T-cell (primary cell): ENCODE data around the gene LIN28A. TPM values are rescaled to one million over a fixed set of nuclear protein-coding genes. Genes with fewer than 3 reads are reported as not detected.
"Not testable (repeated sequence)": the region's sequence is repeated elsewhere in the genome, so short reads cannot be mapped to it uniquely, and the experiment has no call there.

Experiments used
- ATAC-seq, 4 experiments: fragments of 200-7000 bp in 3 of 4; fragments of 150-1000 bp in 1 of 4; cut with Tn5 transposase; replicated peaks in 1 of 4; 1 replicate in 3 of 4; 2 replicates in 1 of 4; pipeline ENCODE4 v1.10.0; 2021; ENCODE audit warnings: moderate library complexity in 3 of 4, mild to moderate bottlenecking in 2 of 4, moderate number of reproducible peaks in 1 of 4
- CTCF ChIA-PET, 2 donors: fragments of 300-600 bp; sonication (Branson Sonifier 250); formaldehyde crosslinking; loops; one replicate each; lab custom pipeline; 2022; ENCODE audit warnings: antibody characterized with exemption in 2 of 2; lab: Charles Lee
- POLR2A ChIA-PET, 2 donors: fragments of 300-600 bp; sonication (Branson Sonifier 250); formaldehyde crosslinking; loops; one replicate each; lab custom pipeline; 2022; ENCODE audit warnings: antibody characterized with exemption in 2 of 2; lab: Charles Lee
- DNase-seq, 35 experiments: peaks; one replicate each; pipeline versions ENCODE4 v3.0.0 to v3.0.0-alpha.2; 2013 to 2023
- H3K27ac ChIP-seq: one replicate; pipeline ENCODE4 v1.5.1; 2013; ENCODE audit warnings: low read length
- H3K27me3 ChIP-seq, 2 experiments: replicated peaks in 1 of 2; 1 replicate in 1 of 2; 2 replicates in 1 of 2; pipeline versions ENCODE4 v1.6.1 to v1.7.0; 2013; ENCODE audit warnings: low read length in 1 of 2, mixed read lengths in 1 of 2; ENCODE audit not compliant: control insufficient read depth in 2 of 2, insufficient read depth in 2 of 2; ENCODE audit errors: extremely low read depth in 1 of 2
- H3K36me3 ChIP-seq, 2 donors: 1 replicate in 1 of 2; 2 replicates in 1 of 2; pipeline versions ENCODE4 v1.6.1 to v1.7.0; 2013; ENCODE audit warnings: low read length in 1 of 2; ENCODE audit not compliant: control insufficient read depth in 2 of 2, insufficient read depth in 1 of 2; ENCODE audit errors: extremely low read depth in 1 of 2
- H3K4me1 ChIP-seq, 2 experiments: 1 replicate in 1 of 2; 2 replicates in 1 of 2; pipeline versions ENCODE4 v1.6.1 to v1.7.0; 2013; ENCODE audit warnings: low read length in 2 of 2, mixed read lengths in 1 of 2; ENCODE audit not compliant: insufficient read depth in 2 of 2, control insufficient read depth in 1 of 2; ENCODE audit errors: extremely low read depth in 1 of 2
- H3K4me3 ChIP-seq, 2 donors: 1 replicate in 1 of 2; 2 replicates in 1 of 2; pipeline versions ENCODE4 v1.5.1 to v1.7.0; 2013; ENCODE audit warnings: mild to moderate bottlenecking in 2 of 2, low read length in 1 of 2, moderate library complexity in 1 of 2; ENCODE audit not compliant: control insufficient read depth in 1 of 2; ENCODE audit errors: extremely low read depth in 1 of 2
- H3K9me3 ChIP-seq: 2 replicates; pipeline ENCODE4 v1.7.0; 2013
- H3K27ac Mint-ChIP-seq, 2 donors: one replicate each; pipeline ENCODE4 v1.8.0; 2020 to 2021; ENCODE audit warnings: mild to moderate bottlenecking in 2 of 2, mixed read lengths in 2 of 2
- H3K27me3 Mint-ChIP-seq, 2 donors: one replicate each; pipeline ENCODE4 v1.8.0; 2021 to 2022; ENCODE audit warnings: mixed read lengths in 2 of 2
- H3K36me3 Mint-ChIP-seq: one replicate; pipeline ENCODE4 v1.8.0; 2021; ENCODE audit warnings: mixed read lengths
- H3K4me1 Mint-ChIP-seq, 3 donors: one replicate each; pipeline ENCODE4 v1.8.0; 2020 to 2022; ENCODE audit warnings: mixed read lengths in 3 of 3, mild to moderate bottlenecking in 1 of 3
- H3K4me3 Mint-ChIP-seq, 3 donors: one replicate each; pipeline ENCODE4 v1.8.0; 2020 to 2022; ENCODE audit warnings: mild to moderate bottlenecking in 3 of 3, mixed read lengths in 3 of 3, moderate library complexity in 3 of 3
- H3K9me3 Mint-ChIP-seq, 3 donors: one replicate each; pipeline ENCODE4 v1.8.0; 2020 to 2022; ENCODE audit warnings: mixed read lengths in 3 of 3
- WGBS: methylation state at CpG from one replicate; pipeline ENCODE4 v1.1.5; 2013; ENCODE audit warnings: missing lambda C conversion rate; ENCODE audit not compliant: insufficient coverage; 5-methylcytosine and 5-hydroxymethylcytosine counted together
- total RNA-seq, 35 experiments: library from RNA in 6 of 35; stranded (reverse) in 6 of 35; fragments of 120-200 nt in 1 of 35; gene quantifications; one replicate each; pipeline versions ENCODE4 v1.2.1 to v1.2.4 and lab custom pipeline; 2013 to 2026

The LIN28A gene
- total RNA-seq, 5 donors from 2014 or later (not counting 1 experiment from before 2014, with no cell fraction given): 0.95 to 1.3 (median 1.1) TPM; not detected in 2

DNA sequence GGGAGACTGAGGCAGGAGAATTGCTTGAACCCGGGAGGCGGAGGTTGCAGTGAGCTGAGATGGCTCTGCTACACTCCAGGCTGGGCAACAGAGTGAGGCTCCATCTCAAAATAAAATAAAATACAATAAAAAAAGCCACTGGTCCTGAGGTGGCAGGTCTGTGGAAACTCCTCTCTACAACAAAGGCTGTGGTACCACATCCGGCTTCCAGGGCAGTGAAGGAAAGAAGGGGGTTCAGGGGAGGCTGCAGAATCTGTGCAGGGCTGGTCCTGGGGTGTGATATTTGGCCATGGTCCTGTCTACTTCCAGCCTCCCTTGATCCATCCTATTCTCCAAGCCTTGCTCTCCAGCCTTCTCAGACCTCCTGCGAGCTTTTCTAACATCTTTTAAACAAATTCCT is 37.3 kb upstream of the LIN28A start:
- peak in 30 of 35 experiments; percentile 11 to 66 (median 35) for DNase-seq
- Histone ChIP-seq H3K4me1 (peaks cover 50 to 97% of the 10 kb centered on the region in 2 experiments), H3K9me3 (no peaks in the 10 kb centered on the region), H3K27ac (peak overlapping the region; percentile 66), H3K36me3 (no peaks in the 10 kb centered on the region), H3K4me3 (no peak overlapping the region), H3K27me3 (no peaks in the 10 kb centered on the region)
- CTCF ChIA-PET: interaction anchor here (1.1 to 2.5 kb wide), 3 partner anchors 9 to 89 kb away, joined by 3 to 10 read pairs (median 5); no protein-coding TSS in a partner anchor
- peak; percentile 64 to 74 (median 70) for ATAC-seq
- H3K9me3 Mint-ChIP-seq: no peaks in the 10 kb centered on the region
- H3K36me3 Mint-ChIP-seq: no peaks in the 10 kb centered on the region
- H3K4me1 Mint-ChIP-seq: peaks cover 86 to 92% (median 89%) of the 10 kb centered on the region in 3 donors
- 17% methylated on average over 1 of the region's 4 CpGs for WGBS
- POLR2A ChIA-PET: interaction anchor here in 1 of 2 donors (0.5 to 0.9 kb wide), 2 partner anchors 9 to 10 kb away, joined by 4 read pairs; no protein-coding TSS in a partner anchor
- H3K27ac Mint-ChIP-seq: peak overlapping the region; percentile 87 to 99
- no peaks in the 10 kb centered on the region for H3K27me3 Mint-ChIP-seq
- peak overlapping the region; percentile 10 to 74 (median 39) for H3K4me3 Mint-ChIP-seq

DNA sequence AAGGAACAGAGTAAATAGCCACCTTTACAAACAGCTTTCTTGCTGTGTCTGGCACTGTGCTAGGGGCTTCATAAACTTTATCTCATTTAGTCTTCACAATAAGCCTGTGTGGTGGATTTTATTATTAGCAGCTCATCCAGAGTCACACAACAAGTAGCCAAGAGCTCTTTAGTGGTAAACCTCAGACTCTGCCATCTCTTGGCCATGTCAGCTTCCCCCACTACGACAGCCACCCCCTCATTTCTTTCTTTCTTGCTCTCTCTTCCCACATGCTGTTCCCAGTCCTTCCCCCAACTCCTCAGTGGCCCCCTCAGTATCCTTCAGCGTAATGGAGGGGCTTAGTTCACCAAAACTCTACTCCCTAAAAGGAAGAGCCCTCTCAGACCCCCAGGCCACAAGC is 36.8 kb upstream of the LIN28A start:
- H3K27me3 ChIP-seq: no peaks in the 10 kb centered on the region
- Mint-ChIP-seq H3K4me1 (peaks cover 88 to 94% (median 92%) of the 10 kb centered on the region in 3 donors), H3K9me3 (no peaks in the 10 kb centered on the region), H3K27me3 (no peaks in the 10 kb centered on the region), H3K36me3 (no peaks in the 10 kb centered on the region), H3K4me3 (peak overlapping the region in 2 of 3 donors; percentile 14 to 74), H3K27ac (peak overlapping the region; percentile 87 to 99)
- H3K9me3 ChIP-seq: no peaks in the 10 kb centered on the region
- peak overlapping the region; percentile 60 for H3K27ac ChIP-seq
- H3K36me3 ChIP-seq: no peaks in the 10 kb centered on the region
- no peak overlapping the region for H3K4me3 ChIP-seq
- DNase-seq (no peak), ATAC-seq (no peak)
- H3K4me1 ChIP-seq: peaks cover 56 to 98% of the 10 kb centered on the region in 2 experiments
- 40% methylated on average over 2 of the region's 2 CpGs for WGBS
- CTCF ChIA-PET: interaction anchor here (1.1 to 2.5 kb wide), 3 partner anchors 10 to 89 kb away, joined by 3 to 10 read pairs (median 5); no protein-coding TSS in a partner anchor
- POLR2A ChIA-PET: no interaction called here

DNA sequence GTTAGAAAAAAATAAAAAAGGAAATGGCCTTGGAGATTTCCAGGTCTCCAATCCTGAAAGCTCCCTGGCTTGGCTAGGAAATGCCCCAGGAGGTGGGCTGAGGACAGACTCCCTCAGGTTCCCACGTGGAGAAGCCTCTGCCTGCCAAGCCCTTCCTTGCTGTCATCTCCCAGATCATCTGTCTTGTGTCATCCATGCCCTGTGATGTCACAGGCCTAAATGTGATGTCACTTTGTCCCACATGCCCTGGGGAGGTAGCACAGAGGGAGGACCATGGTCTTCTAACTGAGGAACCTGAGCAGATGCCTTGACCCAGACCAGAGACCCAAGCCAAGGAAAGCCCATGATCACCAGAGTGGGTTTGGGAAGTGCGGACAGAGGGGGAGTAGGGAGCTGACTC is 36.3 kb upstream of the LIN28A start:
- not testable (repeated sequence) for H3K36me3 Mint-ChIP-seq, H3K27me3 Mint-ChIP-seq, H3K9me3 ChIP-seq, ATAC-seq, H3K9me3 Mint-ChIP-seq, DNase-seq, H3K4me3 ChIP-seq, H3K36me3 ChIP-seq, H3K27me3 ChIP-seq
- H3K27ac ChIP-seq: peak overlapping the region; percentile 60
- POLR2A ChIA-PET: interaction anchor here in 1 of 2 donors (1.2 kb wide), 1 partner anchor 248 kb away, joined by 4 read pairs; no protein-coding TSS in a partner anchor
- CTCF ChIA-PET: interaction anchor here (1.1 to 2.5 kb wide), 5 partner anchors 10 to 140 kb away, joined by 3 to 10 read pairs (median 4); partner anchors contain the start of gene CEP85 (in 1 of the 2)
- Mint-ChIP-seq H3K4me3 (peak overlapping the region in 2 of 3 donors; percentile 6 to 74), H3K27ac (peak overlapping the region; percentile 87 to 99), H3K4me1 (peaks cover 92 to 100% (median 96%) of the 10 kb centered on the region in 3 donors)
- peaks cover 58 to 98% of the 10 kb centered on the region in 2 experiments for H3K4me1 ChIP-seq
- 89% methylated on average over 1 of the region's 2 CpGs for WGBS

DNA sequence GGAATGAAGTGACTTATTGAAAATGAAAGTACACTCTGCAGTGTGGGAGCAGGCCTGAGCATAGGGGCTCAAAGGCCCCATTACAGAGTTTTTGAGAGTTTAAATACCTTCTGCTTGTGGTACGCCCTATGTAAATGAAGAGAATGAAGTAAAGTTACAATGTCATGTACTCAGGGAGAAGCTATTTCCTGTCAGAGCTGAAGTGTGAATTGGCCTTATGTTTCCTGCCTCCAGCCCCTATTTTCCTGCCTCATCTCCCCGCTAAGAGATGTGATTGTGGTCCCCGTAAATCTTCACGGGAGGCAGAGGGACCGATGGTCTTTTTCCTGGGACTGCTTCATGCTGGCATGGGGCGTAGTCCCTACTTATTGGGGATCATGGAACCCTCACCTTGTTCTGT is 35.5 kb upstream of the LIN28A start:
- no peak for ATAC-seq
- H3K27ac Mint-ChIP-seq: peak overlapping the region; percentile 87 to 99
- DNase-seq: peak in 1 of 35 experiments; percentile 46

DNA sequence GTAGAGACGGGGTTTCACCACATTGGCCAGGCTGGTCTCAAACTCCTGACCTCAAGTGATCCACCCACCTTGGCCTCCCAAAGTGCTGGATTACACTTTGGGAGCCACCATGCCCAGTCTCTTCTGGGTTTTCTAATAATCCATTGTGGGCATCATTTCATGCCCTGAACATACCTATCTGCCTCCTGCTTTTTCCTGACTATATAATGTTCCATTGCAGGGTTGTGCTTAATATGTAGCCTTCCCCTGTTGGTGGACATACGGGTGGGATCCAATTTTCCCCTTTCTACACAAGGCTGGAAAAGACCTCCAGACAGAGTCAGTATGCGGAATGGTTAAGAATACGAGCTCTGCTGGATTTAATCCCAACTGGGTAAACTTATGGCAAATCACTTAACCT is 34.6 kb upstream of the LIN28A start:
- 100% methylated on average over 4 of the region's 4 CpGs for WGBS
- no peak overlapping the region for H3K27ac ChIP-seq
- Mint-ChIP-seq H3K4me3 (peak overlapping the region in 1 of 3 donors; percentile 74), H3K27ac (peak overlapping the region; percentile 87 to 99), H3K27me3 (no peaks in the 10 kb centered on the region), H3K4me1 (peaks cover 86 to 94% (median 92%) of the 10 kb centered on the region in 3 donors), H3K9me3 (no peaks in the 10 kb centered on the region), H3K36me3 (no peaks in the 10 kb centered on the region)
- H3K4me3 ChIP-seq: no peak overlapping the region
- H3K9me3 ChIP-seq: no peaks in the 10 kb centered on the region
- ChIA-PET POLR2A (interaction anchor here in 1 of 2 donors (0.7 kb wide), 1 partner anchor 1525 kb away, joined by 3 read pairs; no protein-coding TSS in a partner anchor), CTCF (interaction anchor here in 1 of 2 donors (1.4 kb wide), 1 partner anchor 142 kb away, joined by 4 read pairs; the partner anchor contains the start of gene CEP85)
- peaks cover 54 to 91% of the 10 kb centered on the region in 2 experiments for H3K4me1 ChIP-seq
- H3K27me3 ChIP-seq: no peaks in the 10 kb centered on the region
- no peaks in the 10 kb centered on the region for H3K36me3 ChIP-seq
- ATAC-seq (no peak), DNase-seq (no peak)

More for the DNA sequence above, 35.5 kb upstream of the LIN28A start:
- no peaks in the 10 kb centered on the region for H3K27me3 Mint-ChIP-seq
- H3K27ac ChIP-seq: peak overlapping the region; percentile 60
- ChIA-PET CTCF (interaction anchor here (0.9 to 2.5 kb wide), 4 partner anchors 9 to 141 kb away, joined by 4 to 10 read pairs (median 4); partner anchors contain the start of gene CEP85 (in 1 of the 2)), POLR2A (interaction anchor here in 1 of 2 donors (1.2 kb wide), 1 partner anchor 249 kb away, joined by 4 read pairs; no protein-coding TSS in a partner anchor)
- no peaks in the 10 kb centered on the region for H3K36me3 ChIP-seq
- H3K9me3 ChIP-seq: no peaks in the 10 kb centered on the region
- H3K36me3 Mint-ChIP-seq: no peaks in the 10 kb centered on the region
- no peaks in the 10 kb centered on the region for H3K27me3 ChIP-seq
- H3K4me3 Mint-ChIP-seq: peak overlapping the region; percentile 6 to 74 (median 46)
- 10% methylated on average over 2 of the region's 6 CpGs for WGBS
- H3K9me3 Mint-ChIP-seq: no peaks in the 10 kb centered on the region
- peaks cover 60 to 98% of the 10 kb centered on the region in 2 experiments for H3K4me1 ChIP-seq
- H3K4me1 Mint-ChIP-seq: peaks cover 92 to 98% (median 96%) of the 10 kb centered on the region in 3 donors
- no peak overlapping the region for H3K4me3 ChIP-seq
